DND-41 (cell line): ENCODE data around the gene MYH14.

Experiments
- CTCF ChIP-seq: IDR thresholded peaks from 2 replicates; pipeline ENCODE4 v1.5.1; 2012; ENCODE audit warnings: borderline replicate concordance, low read length, moderate library complexity, mild to moderate bottlenecking; ENCODE audit not compliant: poor library complexity, severe bottlenecking; ENCODE audit errors: extremely low read depth
- EZH2 ChIP-seq: IDR thresholded peaks from 3 replicates; pipeline ENCODE4 v1.6.1; 2012; ENCODE audit warnings: borderline replicate concordance, low read depth, mild to moderate bottlenecking, moderate library complexity, low read length, inconsistent platforms; ENCODE audit not compliant: severe bottlenecking

DNA sequence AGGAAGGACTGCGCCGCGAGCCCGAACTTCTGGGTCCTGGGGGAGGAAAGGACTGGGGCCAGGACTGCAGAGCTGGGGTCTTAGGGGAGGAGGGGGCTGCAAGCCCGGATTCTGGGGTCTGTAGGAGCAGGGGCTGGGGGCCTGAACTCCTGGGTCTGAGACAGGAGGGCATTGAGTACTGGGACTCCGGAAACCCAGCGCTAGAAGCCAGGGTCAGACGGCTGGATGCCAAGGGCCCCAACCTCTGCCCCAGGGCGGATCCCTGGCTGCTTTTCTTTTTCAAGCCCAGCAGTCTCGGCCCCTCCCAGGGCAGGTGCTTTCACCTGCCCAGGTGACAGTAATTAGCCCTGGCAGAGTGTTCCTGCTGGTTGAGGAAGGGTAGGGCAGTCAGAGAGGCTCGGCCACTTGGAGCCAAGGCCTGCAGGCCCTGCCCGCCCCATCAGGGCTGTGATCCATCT lies 2.3 kb downstream of the MYH14 start:
- TF ChIP-seq CTCF (no peak), EZH2 (no peak)
